HG02763 (cell line): ENCODE results near the gene TUBB6.

Source experiments
- ATAC-seq: cut with Tn5 transposase; IDR thresholded peaks from one replicate; pipeline ENCODE4 v1.9.1; 2021; ENCODE audit warnings: mild to moderate bottlenecking, moderate library complexity; ENCODE audit not compliant: unreplicated experiment

Gene TUBB6

DNA sequence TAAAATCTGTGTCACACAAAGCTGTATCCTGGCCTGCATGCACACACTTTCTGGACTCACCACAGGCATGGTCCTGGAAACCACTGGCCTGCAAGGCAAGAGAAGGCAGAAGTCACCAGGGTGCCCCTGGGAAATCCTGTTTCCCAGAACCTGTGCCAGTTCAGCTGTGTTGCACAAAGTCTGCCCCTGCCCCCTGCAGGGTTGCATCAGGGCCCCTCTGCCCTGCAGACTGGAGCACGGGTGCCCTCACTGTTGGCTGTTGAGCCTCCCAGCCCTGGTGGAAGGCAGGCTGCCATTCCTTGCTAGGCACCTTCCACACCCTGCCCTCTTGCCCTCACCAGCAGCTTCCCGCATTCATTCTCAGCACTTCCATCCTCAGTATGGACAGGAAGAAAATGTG is 18.0 kb upstream of the TUBB6 start:
- no peak for ATAC-seq

- no peak for ATAC-seq
Measured at GRCh38 chr18:12291161-12291560, 16.9 kb upstream of the TUBB6 start.

DNA sequence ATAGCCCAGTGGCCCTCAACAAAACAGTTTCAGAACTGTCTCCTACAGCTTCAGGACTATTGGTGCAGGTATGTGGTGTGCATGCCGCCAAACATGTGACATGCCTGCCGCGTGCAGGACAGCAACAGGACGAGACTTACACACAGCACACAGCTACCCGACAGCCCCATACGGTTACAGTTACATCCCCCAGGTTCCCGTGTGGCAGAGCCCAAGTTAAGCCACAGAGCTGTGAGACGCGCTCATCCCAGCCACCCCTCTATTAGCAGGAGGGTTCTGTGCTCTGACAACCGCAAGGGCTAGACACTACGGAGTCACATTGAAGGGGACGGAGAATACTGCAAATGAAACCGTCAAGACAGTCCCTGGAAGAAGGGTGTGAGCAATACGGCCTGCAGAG is 16.4 kb upstream of the TUBB6 start:
- no peak for ATAC-seq

DNA sequence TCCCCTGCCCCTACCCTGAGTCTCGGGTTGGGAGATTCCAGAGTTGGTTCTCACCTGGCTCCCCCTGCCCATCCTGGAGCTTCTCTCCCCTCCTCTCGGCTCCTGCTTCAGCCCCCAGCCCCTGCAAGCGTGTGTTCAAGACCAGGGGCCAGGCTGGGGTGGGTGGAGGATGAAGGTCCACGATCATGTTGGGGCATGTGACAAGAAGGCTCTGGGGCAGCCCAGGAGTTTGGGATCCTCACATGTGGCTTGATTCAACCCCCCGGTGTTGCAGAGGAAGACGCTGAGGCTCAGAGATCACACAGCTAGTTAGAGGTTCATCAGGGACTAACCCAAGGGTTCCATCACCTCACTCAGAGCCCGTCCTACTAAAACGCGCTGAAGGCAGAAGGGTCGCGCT is 14.2 kb upstream of the TUBB6 start:
- ATAC-seq: no peak

DNA sequence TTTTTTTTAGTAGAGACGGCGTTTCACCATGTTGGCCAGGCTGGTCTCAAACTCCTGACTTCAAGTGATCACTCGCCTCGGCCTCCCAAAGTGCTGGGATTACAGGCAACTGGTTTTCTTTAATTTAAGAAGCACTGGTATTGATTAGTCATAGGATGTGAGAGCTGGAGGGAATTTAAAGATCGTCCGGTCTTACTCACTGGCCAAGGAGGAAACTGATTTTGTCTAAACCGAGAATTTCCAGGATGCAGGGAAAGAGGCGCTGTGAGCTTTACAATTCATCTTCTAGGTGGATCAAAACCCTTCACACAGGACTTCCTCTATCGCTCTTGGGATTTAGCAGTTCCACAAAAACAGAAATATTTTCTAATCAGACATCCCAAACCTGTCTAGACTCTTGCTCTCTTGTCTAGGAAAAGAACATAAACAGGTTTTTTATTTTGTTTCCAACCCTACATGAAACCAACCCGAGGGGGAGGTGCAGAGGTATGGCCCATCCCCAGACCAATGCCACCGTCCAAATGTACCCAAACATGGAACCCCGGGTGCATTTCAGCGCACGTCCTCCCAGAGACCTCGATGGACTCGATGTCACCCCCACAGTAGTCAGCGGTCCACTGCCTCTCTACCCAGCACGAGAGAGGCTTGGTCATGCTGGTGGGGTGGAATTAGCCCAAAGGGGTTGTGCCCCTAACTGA is 12.5 kb upstream of the TUBB6 start:
- ATAC-seq: no peak

DNA sequence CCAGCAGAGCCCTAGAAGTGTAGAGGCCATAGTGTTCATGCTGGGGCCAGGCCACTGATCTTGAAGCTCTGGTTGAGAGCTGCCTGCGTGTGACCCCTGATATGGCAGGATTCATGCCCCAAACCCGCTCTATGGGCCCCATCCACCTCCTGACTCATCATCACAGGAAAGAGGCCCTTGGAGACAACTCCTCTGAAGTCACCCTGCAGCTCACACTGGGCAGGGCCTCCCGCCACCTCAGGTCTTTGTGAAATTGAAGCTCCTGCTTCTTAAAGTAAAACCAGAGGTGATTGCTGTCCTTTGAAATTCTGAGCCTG is 12.0 kb upstream of the TUBB6 start:
- ATAC-seq: no peak

- no peak for ATAC-seq
Measured at GRCh38 chr18:12296457-12296856, 11.6 kb upstream of the TUBB6 start.

- no peak for ATAC-seq
Measured at GRCh38 chr18:12299862-12300261, 8.2 kb upstream of the TUBB6 start.

DNA sequence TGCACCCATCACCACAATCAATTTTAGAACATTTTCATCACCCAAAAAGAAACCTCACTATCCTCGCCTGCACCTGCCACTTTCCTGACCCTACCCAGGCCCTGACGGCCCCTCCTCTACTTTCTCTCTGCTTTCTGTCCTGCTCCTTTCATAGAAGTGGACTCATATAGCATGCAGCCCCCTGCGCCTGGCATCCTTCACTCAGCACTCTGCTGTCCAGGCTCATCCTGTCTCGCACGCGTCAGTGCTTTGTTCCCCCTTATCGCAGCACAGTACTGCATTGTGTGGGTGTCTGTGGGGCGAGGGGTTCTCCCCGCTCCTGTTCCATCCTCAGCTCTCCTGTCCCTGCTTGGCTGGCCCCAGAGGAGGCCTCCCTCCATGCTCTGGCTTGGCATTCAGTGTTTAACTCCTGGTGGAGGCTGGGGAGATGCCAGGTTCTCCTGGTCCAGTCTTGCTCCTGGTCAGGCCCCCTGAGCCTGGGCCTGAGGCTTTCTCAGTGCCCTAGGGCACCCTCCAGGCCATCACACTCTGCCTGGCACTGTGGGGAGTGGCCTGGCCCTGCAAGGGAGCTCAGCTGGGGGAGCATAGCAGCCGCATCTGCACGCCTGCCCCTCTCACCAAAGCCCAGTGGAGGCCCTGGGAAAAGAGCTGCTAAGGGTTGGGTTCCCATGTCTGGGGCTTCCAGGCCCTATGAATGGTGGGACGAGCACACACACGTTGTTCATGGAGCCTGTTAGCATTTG is 6.6 kb upstream of the TUBB6 start:
- ATAC-seq: no peak

GRCh38 chr18:12302391-12303147 is 5.5 kb upstream of the TUBB6 start:
- ATAC-seq: no peak

DNA sequence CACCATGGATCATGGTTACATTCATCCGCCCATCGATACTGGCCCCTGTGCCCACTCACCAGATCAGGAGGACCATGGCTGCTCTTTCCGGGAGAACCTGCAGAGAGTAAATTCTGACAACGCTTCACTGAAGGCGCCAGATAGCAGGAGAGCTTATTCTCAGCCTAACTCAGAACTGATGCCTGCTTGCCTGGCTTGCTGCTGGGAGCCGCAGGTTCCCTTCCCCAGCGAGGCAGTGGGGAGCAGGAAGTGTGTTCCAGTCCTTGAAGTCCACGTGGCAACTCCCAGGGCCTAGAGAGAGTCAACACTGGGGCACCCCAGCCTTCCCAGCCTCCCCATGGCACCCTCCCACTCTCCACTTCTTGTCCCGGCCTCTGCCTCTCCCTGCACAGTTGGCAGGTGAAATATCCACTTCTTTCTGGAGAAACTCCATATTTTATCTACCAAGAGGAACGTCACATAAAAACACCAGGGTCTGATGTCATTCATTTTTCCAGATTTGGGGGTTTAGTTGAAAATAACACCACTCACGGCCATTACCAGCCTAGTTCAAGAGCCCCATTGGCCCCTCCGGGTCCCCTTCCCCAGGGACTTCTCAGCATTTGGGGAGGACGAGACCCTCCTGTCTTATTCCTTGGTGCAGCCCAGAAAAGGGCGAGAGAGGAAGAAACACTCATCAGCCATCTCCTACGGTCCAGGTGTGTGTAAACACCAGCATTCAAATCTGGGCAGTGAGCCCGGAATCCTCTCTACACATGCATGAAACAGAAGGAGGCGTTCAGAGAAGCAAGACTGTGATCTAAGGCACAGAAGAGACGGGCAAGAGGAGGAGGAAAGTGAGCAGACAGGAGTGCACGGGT is 3.5 kb upstream of the TUBB6 start:
- no peak for ATAC-seq

- ATAC-seq: no peak
Measured at GRCh38 chr18:12305211-12305610, 2.8 kb upstream of the TUBB6 start.

DNA sequence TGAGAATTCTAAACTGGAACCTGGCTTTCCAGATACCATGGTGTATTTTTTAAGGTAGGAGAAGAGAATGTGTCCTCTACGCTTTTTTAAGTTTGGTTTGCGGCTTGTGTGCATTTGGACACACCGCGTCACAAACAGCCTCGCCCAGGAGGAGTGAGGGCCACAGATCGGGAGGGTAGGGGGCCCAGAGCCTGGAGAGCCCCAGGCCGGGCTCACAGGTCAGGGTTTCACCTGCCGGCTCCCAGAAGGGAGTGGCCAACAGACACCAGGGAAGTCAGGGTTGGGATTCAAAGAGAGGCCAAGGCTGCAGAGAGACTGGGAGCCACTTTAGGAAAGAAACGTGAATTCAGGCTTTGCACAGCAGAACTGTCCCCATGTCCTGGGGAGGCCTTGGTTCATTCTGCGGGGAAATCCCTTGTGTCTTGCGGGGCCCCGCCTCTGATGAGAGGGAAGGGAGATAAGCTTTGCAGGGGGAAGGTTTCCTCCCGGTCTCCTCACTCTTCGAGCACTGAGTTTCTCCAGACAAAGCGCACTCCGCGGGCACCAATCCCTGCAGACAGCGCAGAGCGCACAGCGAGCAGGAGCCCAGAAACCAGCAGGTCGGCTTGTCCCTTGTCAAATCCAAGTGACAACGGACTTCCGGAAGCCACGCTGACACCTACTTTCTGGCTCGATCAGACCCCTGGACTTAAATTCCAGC is 2.0 kb upstream of the TUBB6 start:
- no peak for ATAC-seq

DNA sequence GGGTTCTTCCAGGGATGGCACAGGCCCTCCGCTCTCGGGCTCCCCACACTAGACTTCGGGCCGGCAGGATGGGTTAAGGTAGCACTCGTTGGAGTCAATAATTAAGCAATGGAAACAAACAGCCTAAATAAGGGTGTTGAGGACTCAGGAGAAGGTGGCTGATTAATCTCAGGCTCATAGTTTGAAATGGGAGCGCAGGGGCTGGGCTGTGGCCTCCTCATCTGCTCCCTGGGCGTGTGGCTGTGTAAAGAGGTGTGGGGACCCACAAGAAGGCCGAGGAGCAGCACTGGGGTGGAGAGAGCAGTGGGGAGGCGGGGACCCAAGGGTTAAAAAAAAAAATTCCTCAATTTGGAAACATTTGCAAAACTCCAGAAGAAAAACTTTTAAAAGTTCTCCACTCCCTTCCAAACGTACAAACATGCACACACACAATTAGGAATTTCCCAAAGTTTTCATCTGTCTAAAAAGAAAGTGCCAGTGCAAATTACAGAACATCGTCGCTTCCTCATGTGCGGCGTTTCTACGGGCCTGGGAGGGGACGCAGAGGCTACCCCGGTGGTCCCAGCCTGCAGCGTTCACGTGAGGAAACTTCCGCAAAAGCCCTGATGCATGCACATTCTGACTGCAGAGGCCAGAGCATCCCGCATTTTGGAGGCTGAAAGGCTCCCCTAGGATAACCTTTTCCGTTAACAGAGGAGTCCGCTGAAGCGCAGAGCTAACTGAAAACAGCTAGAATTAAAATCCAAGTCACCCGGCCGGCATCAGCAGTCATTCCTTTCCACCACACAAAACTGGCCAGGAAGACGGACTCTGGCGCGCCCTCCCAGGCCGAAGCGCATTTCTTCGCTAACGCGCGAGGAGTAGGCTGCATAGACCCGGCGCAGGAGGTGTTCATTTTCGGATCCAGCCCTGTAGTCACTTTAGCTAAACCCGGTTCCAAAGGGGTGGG is 1.0 kb upstream of the TUBB6 start:
- ATAC-seq: no peak

DNA sequence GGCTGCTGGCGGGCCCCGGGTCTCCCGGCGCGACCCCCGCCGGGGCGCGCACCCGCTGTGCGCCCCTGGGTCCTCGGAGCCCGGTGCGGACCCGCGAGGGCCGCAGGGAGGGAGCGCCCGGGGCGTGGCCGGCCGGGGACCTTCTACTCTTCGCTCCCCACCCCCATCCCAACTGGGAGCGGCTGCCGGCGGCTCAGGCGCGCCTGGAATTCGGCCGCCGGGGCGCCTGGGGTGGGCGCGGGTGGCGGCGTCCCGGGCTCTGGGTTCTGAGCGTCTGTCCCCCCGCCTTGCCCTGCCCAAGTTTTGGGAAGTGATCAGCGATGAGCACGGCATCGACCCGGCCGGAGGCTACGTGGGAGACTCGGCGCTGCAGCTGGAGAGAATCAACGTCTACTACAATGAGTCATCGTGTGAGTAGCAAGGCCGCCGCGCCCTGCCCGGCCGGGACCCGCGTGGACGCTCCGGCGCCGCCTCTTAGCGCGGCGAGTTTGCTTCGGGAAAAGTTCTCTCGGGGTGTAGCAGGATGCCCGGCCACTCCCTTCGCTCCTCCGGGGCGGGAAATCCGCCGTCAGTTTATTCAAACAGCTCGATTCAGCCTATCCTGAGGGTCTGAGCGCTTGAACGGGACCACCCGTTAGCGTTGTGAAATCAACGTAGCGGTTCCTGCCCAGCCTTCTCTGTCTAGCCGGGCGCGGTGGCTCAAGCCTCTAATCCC is 502 bp downstream of the TUBB6 start:
- ATAC-seq: peak; percentile 52

- no peak for ATAC-seq
Measured at GRCh38 chr18:12309683-12310198, 1.7 kb downstream of the TUBB6 start.

GRCh38 chr18:12310762-12311161 is 2.7 kb downstream of the TUBB6 start:
- no peak for ATAC-seq

DNA sequence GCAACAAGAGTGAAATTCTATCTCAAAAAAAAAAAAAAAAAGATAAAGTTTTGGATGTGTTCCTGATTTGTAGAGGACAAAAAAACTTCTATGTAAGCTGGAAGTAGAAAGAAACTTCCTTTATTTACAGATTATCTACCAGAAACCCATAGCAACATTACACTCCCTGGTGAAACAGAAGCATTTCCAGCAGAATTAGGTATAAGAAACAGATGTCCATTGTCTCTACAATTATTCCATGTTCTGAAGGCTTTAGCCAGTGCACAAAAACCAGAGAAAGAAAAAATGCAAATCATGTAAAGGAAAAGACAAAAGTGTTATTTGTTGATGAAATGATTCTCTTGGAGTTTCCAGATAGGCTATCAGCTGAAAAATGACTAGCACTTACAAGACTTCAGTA is 4.9 kb downstream of the TUBB6 start:
- no peak for ATAC-seq
